Kidney (tissue), 14 donors: ENCODE data around the gene ADIPOR2. TPM values are rescaled to one million over a fixed set of nuclear protein-coding genes. Genes with fewer than 3 reads are reported as not detected.

Source experiments
- DNase-seq, 5 donors: peaks; one replicate each; pipeline ENCODE4 v3.0.0-alpha.2; 2013 to 2020
- FAIRE-seq: peaks from 2 replicates; lab custom pipeline; 2012; peaks lifted over from hg19 to GRCh38; lab: Jason Lieb, UNC
- H3K27ac ChIP-seq, 2 donors: one replicate each; pipeline ENCODE4 v1.7.0; 2013; ENCODE audit warnings: low read depth in 2 of 2, low read length in 2 of 2, inconsistent platforms in 1 of 2
- H3K27me3 ChIP-seq: one replicate; pipeline ENCODE4 v1.7.1; 2013; ENCODE audit warnings: low read length, inconsistent platforms; ENCODE audit not compliant: control insufficient read depth, insufficient read depth
- H3K36me3 ChIP-seq, 3 donors: one replicate each; pipeline versions ENCODE4 v1.7.0 to v1.7.1; 2013; ENCODE audit warnings: low read length in 3 of 3, control low read depth in 1 of 3, inconsistent platforms in 1 of 3; ENCODE audit not compliant: insufficient read depth in 3 of 3, control insufficient read depth in 2 of 3
- H3K4me1 ChIP-seq, 3 donors: one replicate each; pipeline versions ENCODE4 v1.7.0 to v1.7.1; 2013; ENCODE audit warnings: low read length in 3 of 3, inconsistent platforms in 1 of 3, low read depth in 1 of 3; ENCODE audit not compliant: control insufficient read depth in 2 of 3, insufficient read depth in 2 of 3
- H3K4me3 ChIP-seq, 3 donors: one replicate each; pipeline versions ENCODE4 v1.7.0 to v1.8.1; 2013; ENCODE audit warnings: low read length in 3 of 3, control low read depth in 1 of 3, inconsistent platforms in 1 of 3
- H3K9ac ChIP-seq, 3 donors: one replicate each; pipeline versions ENCODE4 v1.7.0 to v1.7.1; 2013; ENCODE audit warnings: low read length in 3 of 3, control low read depth in 1 of 3, inconsistent platforms in 1 of 3
- H3K9me3 ChIP-seq, 3 donors: one replicate each; pipeline versions ENCODE4 v1.7.0 to v1.7.1; 2013; ENCODE audit warnings: low read length in 3 of 3, control low read depth in 1 of 3, inconsistent platforms in 1 of 3; ENCODE audit not compliant: control insufficient read depth in 2 of 3, insufficient read depth in 1 of 3
- intact Hi-C: fragments of 100-400 bp; cut with DNase I; formaldehyde crosslinking; loops from one replicate; pipeline ENCODE4 v1.11.1; 2022
- polyA plus RNA-seq: library from polyadenylated mRNA; stranded (reverse); fragments of 350-450 nt; fragmentation: Illumina TruSeq; extraction: RNeasy Lipid Tissue Mini Kit (QIAGEN cat#74804); gene quantifications from one replicate; pipeline ENCODE4 v1.2.3, GENCODE V29; 2014; ENCODE audit warnings: low read depth, low replicate concordance; ENCODE audit not compliant: insufficient read depth
- total RNA-seq: library from RNA; stranded (reverse); fragmentation: NEBNext Ultra II Directional; extraction: Animal tissue kit (Norgen Biotek cat#: 25700); gene quantifications from one replicate; pipeline ENCODE4 v1.2.1, GENCODE V29; 2021
- TF ChIP-seq, protein P1 (sequence below): IDR thresholded peaks from 3 replicates; pipeline ENCODE4 v1.5.1; 2012; ENCODE audit warnings: mild to moderate bottlenecking, moderate library complexity, borderline replicate concordance; ENCODE audit not compliant: insufficient read depth; ENCODE audit errors: extremely low read depth
- donor health status: control.
- donor health status: control.
- donor health status: control.
- donor health status: control.
- donor health status: control.
- donor health status: DM: yes; HTN: yes; CAD: no.
- donor health status: Normal renal cell carcinoma (clear cell type).

The ADIPOR2 gene
- total and polyA plus RNA-seq, 2 donors from 2014 or later: 26.7 to 50.0 TPM

DNA sequence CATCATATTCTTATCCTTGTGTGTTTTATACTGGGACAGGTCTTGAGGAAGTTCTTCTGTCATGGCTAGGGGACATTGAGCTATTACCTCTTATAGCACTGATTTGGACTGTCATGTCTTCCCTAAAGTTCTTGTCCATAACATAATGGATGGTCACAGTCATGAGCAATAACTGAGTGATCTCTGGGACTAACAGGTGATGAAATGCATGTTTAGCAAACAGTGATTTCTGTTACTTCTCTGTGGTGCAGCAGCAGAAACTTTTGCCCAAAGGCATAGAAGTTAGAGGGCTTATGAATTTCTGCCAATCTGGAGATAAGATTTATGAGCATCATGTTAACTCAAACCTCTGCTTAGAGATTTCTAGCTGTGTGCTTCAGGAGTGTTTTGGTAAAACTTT is 5.9 kb downstream of the ADIPOR2 start:
- TF ChIP-seq, protein P1, sequence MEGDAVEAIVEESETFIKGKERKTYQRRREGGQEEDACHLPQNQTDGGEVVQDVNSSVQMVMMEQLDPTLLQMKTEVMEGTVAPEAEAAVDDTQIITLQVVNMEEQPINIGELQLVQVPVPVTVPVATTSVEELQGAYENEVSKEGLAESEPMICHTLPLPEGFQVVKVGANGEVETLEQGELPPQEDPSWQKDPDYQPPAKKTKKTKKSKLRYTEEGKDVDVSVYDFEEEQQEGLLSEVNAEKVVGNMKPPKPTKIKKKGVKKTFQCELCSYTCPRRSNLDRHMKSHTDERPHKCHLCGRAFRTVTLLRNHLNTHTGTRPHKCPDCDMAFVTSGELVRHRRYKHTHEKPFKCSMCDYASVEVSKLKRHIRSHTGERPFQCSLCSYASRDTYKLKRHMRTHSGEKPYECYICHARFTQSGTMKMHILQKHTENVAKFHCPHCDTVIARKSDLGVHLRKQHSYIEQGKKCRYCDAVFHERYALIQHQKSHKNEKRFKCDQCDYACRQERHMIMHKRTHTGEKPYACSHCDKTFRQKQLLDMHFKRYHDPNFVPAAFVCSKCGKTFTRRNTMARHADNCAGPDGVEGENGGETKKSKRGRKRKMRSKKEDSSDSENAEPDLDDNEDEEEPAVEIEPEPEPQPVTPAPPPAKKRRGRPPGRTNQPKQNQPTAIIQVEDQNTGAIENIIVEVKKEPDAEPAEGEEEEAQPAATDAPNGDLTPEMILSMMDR: no peak
- DNase-seq (no peak), FAIRE-seq (no peak)
- Histone ChIP-seq H3K4me3 (no peak overlapping the region), H3K27me3 (no peaks in the 10 kb centered on the region), H3K36me3 (peaks cover 0 to 2% (median 0%) of the 10 kb centered on the region in 3 donors), H3K9me3 (no peaks in the 10 kb centered on the region), H3K4me1 (peaks cover 0 to 4% (median 0%) of the 10 kb centered on the region in 3 donors), H3K9ac (no peak overlapping the region), H3K27ac (no peak overlapping the region)
- intact Hi-C loops: loop anchor here (10.0 kb wide), 1 partner anchor 48 kb away; no protein-coding TSS in a partner anchor

- no peaks in the 10 kb centered on the region for H3K9me3 ChIP-seq
- no peak for DNase-seq
- H3K36me3 ChIP-seq: peaks cover 0 to 2% (median 0%) of the 10 kb centered on the region in 3 donors
- no peak for FAIRE-seq
- H3K27ac ChIP-seq: no peak overlapping the region
- no peak overlapping the region for H3K9ac ChIP-seq
- TF ChIP-seq, protein P1: no peak
- H3K4me1 ChIP-seq: peaks cover 0 to 4% (median 0%) of the 10 kb centered on the region in 3 donors
- no peak overlapping the region for H3K4me3 ChIP-seq
- intact Hi-C loops: loop anchor here (10.0 kb wide), 1 partner anchor 48 kb away; no protein-coding TSS in a partner anchor
- no peaks in the 10 kb centered on the region for H3K27me3 ChIP-seq
These were observed 6.4 kb downstream of the ADIPOR2 start for GRCh38 chr12:1697271-1697670.

- FAIRE-seq: no peak
- intact Hi-C loops: loop anchor here (10.0 kb wide), 1 partner anchor 46 kb away; no protein-coding TSS in a partner anchor
These were observed 7.8 kb downstream of the ADIPOR2 start for GRCh38 chr12:1698720-1699119.

More at GRCh38 chr12:1698720-1699119, 7.8 kb downstream of the ADIPOR2 start:
- Histone ChIP-seq H3K27ac (no peak overlapping the region), H3K27me3 (no peaks in the 10 kb centered on the region), H3K9me3 (no peaks in the 10 kb centered on the region), H3K4me1 (peaks cover 0 to 4% (median 0%) of the 10 kb centered on the region in 3 donors), H3K4me3 (no peak overlapping the region), H3K9ac (no peak overlapping the region), H3K36me3 (peaks cover 0 to 2% (median 0%) of the 10 kb centered on the region in 3 donors)
- TF ChIP-seq, protein P1: no peak
- peak in 1 of 5 donors; percentile 7 for DNase-seq
